Naive thymus-derived CD4-positive, alpha-beta T cell (primary cell): ENCODE measurements around the gene EYS. TPM values are rescaled to one million over a fixed set of nuclear protein-coding genes. Genes with fewer than 3 reads are reported as not detected.
"Not testable (repeated sequence)": the region's sequence is repeated elsewhere in the genome, so short reads cannot be mapped to it uniquely, and the experiment has no call there.

Experiments used
- ATAC-seq: fragments of 150-1000 bp; cut with Tn5 transposase; 2 replicates; pipeline ENCODE4 v1.10.0; 2021; ENCODE audit warnings: mild to moderate bottlenecking, moderate library complexity
- CTCF ChIA-PET: fragments of 350-600 bp; sonication (Branson Sonifier 250); formaldehyde crosslinking; loops from one replicate; lab custom pipeline; 2021; ENCODE audit warnings: antibody characterized with exemption; lab: Charles Lee
- POLR2A ChIA-PET: fragments of 350-600 bp; sonication (Branson Sonifier 250); formaldehyde crosslinking; loops from one replicate; lab custom pipeline; 2021; ENCODE audit warnings: antibody characterized with exemption, inconsistent platforms; lab: Charles Lee
- DNase-seq, 9 donors: peaks; one replicate each; pipeline versions ENCODE4 v3.0.0 to v3.0.0-alpha.2; 2020 to 2022; ENCODE audit warnings: mixed read lengths in 1 of 9
- H3K27ac ChIP-seq: one replicate; pipeline ENCODE4 v1.7.0; 2013; ENCODE audit warnings: mild to moderate bottlenecking, low read depth, low read length, moderate library complexity
- H3K27me3 ChIP-seq, 2 donors: one replicate each; pipeline ENCODE4 v1.7.0; 2013; ENCODE audit warnings: low read length in 2 of 2, mild to moderate bottlenecking in 2 of 2, moderate library complexity in 2 of 2; ENCODE audit not compliant: control insufficient read depth in 2 of 2, insufficient read depth in 2 of 2
- H3K36me3 ChIP-seq, 3 experiments: 1 replicate in 2 of 3; 2 replicates in 1 of 3; pipeline ENCODE4 v1.7.0; 2013; ENCODE audit warnings: low read length in 3 of 3, mild to moderate bottlenecking in 3 of 3, moderate library complexity in 1 of 3; ENCODE audit not compliant: insufficient read depth in 3 of 3, control insufficient read depth in 2 of 3
- H3K4me1 ChIP-seq, 2 donors: one replicate each; pipeline ENCODE4 v1.7.0; 2013; ENCODE audit warnings: low read length in 2 of 2, mild to moderate bottlenecking in 2 of 2, moderate library complexity in 1 of 2; ENCODE audit not compliant: control insufficient read depth in 2 of 2, insufficient read depth in 2 of 2
- H3K4me3 ChIP-seq: 2 replicates; pipeline ENCODE4 v1.7.0; 2013; ENCODE audit warnings: mild to moderate bottlenecking, low read length
- H3K9me3 ChIP-seq, 3 experiments: 1 replicate in 2 of 3; 2 replicates in 1 of 3; pipeline ENCODE4 v1.7.0; 2013; ENCODE audit warnings: low read length in 3 of 3; ENCODE audit not compliant: control insufficient read depth in 2 of 3
- H3K27ac Mint-ChIP-seq, 9 donors: one replicate each; pipeline ENCODE4 v1.8.0; 2020 to 2022; ENCODE audit warnings: mixed read lengths in 9 of 9, mild to moderate bottlenecking in 8 of 9, moderate library complexity in 5 of 9, inconsistent platforms in 2 of 9
- H3K27me3 Mint-ChIP-seq, 5 donors: one replicate each; pipeline ENCODE4 v1.8.0; 2021 to 2022; ENCODE audit warnings: mixed read lengths in 5 of 5, mild to moderate bottlenecking in 1 of 5
- H3K36me3 Mint-ChIP-seq, 5 donors: one replicate each; pipeline ENCODE4 v1.8.0; 2020 to 2022; ENCODE audit warnings: mixed read lengths in 5 of 5, mild to moderate bottlenecking in 3 of 5, inconsistent platforms in 1 of 5
- H3K4me1 Mint-ChIP-seq, 7 donors: one replicate each; pipeline ENCODE4 v1.8.0; 2020 to 2022; ENCODE audit warnings: mixed read lengths in 7 of 7, mild to moderate bottlenecking in 3 of 7, inconsistent platforms in 1 of 7
- H3K4me3 Mint-ChIP-seq, 10 donors: one replicate each; pipeline ENCODE4 v1.8.0; 2020 to 2022; ENCODE audit warnings: mild to moderate bottlenecking in 10 of 10, mixed read lengths in 10 of 10, moderate library complexity in 6 of 10, inconsistent platforms in 2 of 10
- H3K9me3 Mint-ChIP-seq, 11 donors: one replicate each; pipeline ENCODE4 v1.8.0; 2020 to 2022; ENCODE audit warnings: mixed read lengths in 11 of 11, mild to moderate bottlenecking in 4 of 11, inconsistent platforms in 1 of 11, moderate library complexity in 1 of 11
- intact Hi-C, 2 donors: fragments of 100-400 bp; cut with micrococcal nuclease; formaldehyde crosslinking; loops; one replicate each; pipeline ENCODE4 v1.15.1; 2023
- polyA plus RNA-seq, 2 donors: library from polyadenylated mRNA; unstranded; fragments of 300-500 nt; fragmentation: Illumina TruSeq; gene quantifications; one replicate each; pipeline ENCODE4 v1.2.3, GENCODE V29; 2021
- total RNA-seq, 6 experiments: library from RNA in 5 of 6; stranded (reverse) in 5 of 6; gene quantifications; 1 replicate in 5 of 6; 2 replicates in 1 of 6; pipeline ENCODE4 v1.2.3 and lab custom pipeline; 2021 to 2026

Gene EYS
- total and polyA plus RNA-seq, 7 experiments from 2014 or later: 0.07 to 0.21 (median 0.13) TPM; not detected in 4

GRCh38 chr6:65638047-65638831 is 68.8 kb downstream of the EYS start:
- intact Hi-C loops: no loop called here
- Mint-ChIP-seq H3K4me1 (no peaks in the 10 kb centered on the region), H3K9me3 (peaks cover 0 to 10% (median 4%) of the 10 kb centered on the region in 11 donors), H3K27me3 (no peaks in the 10 kb centered on the region), H3K4me3 (no peak overlapping the region), H3K36me3 (no peaks in the 10 kb centered on the region), H3K27ac (no peak overlapping the region)
- POLR2A ChIA-PET: no interaction called here
- Histone ChIP-seq H3K27me3 (no peaks in the 10 kb centered on the region), H3K9me3 (peaks cover 0 to 4% (median 0%) of the 10 kb centered on the region in 3 experiments), H3K4me1 (no peaks in the 10 kb centered on the region), H3K36me3 (no peaks in the 10 kb centered on the region), H3K4me3 (no peak overlapping the region), H3K27ac (no peak overlapping the region)
- no peak for ATAC-seq
- CTCF ChIA-PET: no interaction called here
- DNase-seq: no peak

GRCh38 chr6:65637289-65638046 is 69.6 kb downstream of the EYS start:
- POLR2A ChIA-PET: interaction anchor here (0.6 kb wide), 1 partner anchor 1957 kb away, joined by 3 read pairs; no protein-coding TSS in a partner anchor
- Histone ChIP-seq H3K36me3 (no peaks in the 10 kb centered on the region), H3K27ac (no peak overlapping the region), H3K27me3 (no peaks in the 10 kb centered on the region), H3K4me3 (no peak overlapping the region), H3K9me3 (no peaks in the 10 kb centered on the region), H3K4me1 (no peaks in the 10 kb centered on the region)
- no peak overlapping the region for H3K4me3 Mint-ChIP-seq
- H3K4me1 Mint-ChIP-seq: no peaks in the 10 kb centered on the region
- DNase-seq: no peak
- ATAC-seq: no peak
- H3K9me3 Mint-ChIP-seq: peaks cover 0 to 10% (median 3%) of the 10 kb centered on the region in 11 donors
- no peaks in the 10 kb centered on the region for H3K27me3 Mint-ChIP-seq
- intact Hi-C loops: no loop called here
- H3K27ac Mint-ChIP-seq: no peak overlapping the region
- no peaks in the 10 kb centered on the region for H3K36me3 Mint-ChIP-seq
- CTCF ChIA-PET: no interaction called here

GRCh38 chr6:65633501-65633900 is 73.5 kb downstream of the EYS start:
- H3K27ac Mint-ChIP-seq: no peak overlapping the region
- H3K4me1 Mint-ChIP-seq: no peaks in the 10 kb centered on the region
- H3K36me3 ChIP-seq: no peaks in the 10 kb centered on the region
- no peaks in the 10 kb centered on the region for H3K36me3 Mint-ChIP-seq
- no peaks in the 10 kb centered on the region for H3K4me1 ChIP-seq
- no peak overlapping the region for H3K4me3 Mint-ChIP-seq
- H3K4me3 ChIP-seq: no peak overlapping the region
- ATAC-seq (peak; percentile 47), DNase-seq (no peak)
- peaks cover 2 to 14% (median 4%) of the 10 kb centered on the region in 11 donors for H3K9me3 Mint-ChIP-seq
- H3K27me3 ChIP-seq: no peaks in the 10 kb centered on the region
- H3K27me3 Mint-ChIP-seq: no peaks in the 10 kb centered on the region
- H3K27ac ChIP-seq: no peak overlapping the region
- ChIA-PET POLR2A (no interaction called here), CTCF (no interaction called here)
- no peaks in the 10 kb centered on the region for H3K9me3 ChIP-seq
- intact Hi-C loops: no loop called here

- Mint-ChIP-seq H3K4me3 (no peak overlapping the region), H3K4me1 (no peaks in the 10 kb centered on the region), H3K27ac (no peak overlapping the region), H3K27me3 (no peaks in the 10 kb centered on the region), H3K9me3 (peaks cover 2 to 14% (median 9%) of the 10 kb centered on the region in 11 donors), H3K36me3 (no peaks in the 10 kb centered on the region)
- Histone ChIP-seq H3K27ac (no peak overlapping the region), H3K36me3 (no peaks in the 10 kb centered on the region), H3K4me1 (no peaks in the 10 kb centered on the region), H3K27me3 (no peaks in the 10 kb centered on the region), H3K9me3 (no peaks in the 10 kb centered on the region), H3K4me3 (no peak overlapping the region)
- intact Hi-C loops: no loop called here
- ATAC-seq: no peak
- ChIA-PET CTCF (no interaction called here), POLR2A (no interaction called here)
- DNase-seq: no peak
These were observed 75.3 kb downstream of the EYS start for GRCh38 chr6:65631711-65632110.

GRCh38 chr6:65627434-65627999 is 79.5 kb downstream of the EYS start:
- H3K27ac ChIP-seq, H3K4me1 Mint-ChIP-seq, intact Hi-C loops, H3K27me3 Mint-ChIP-seq, H3K4me3 ChIP-seq, POLR2A ChIA-PET, H3K27me3 ChIP-seq, H3K4me3 Mint-ChIP-seq, H3K36me3 Mint-ChIP-seq, ATAC-seq, H3K27ac Mint-ChIP-seq, H3K4me1 ChIP-seq, CTCF ChIA-PET, H3K36me3 ChIP-seq, H3K9me3 ChIP-seq, DNase-seq: not testable (repeated sequence)
- peaks cover 2 to 17% (median 8%) of the 10 kb centered on the region in 11 donors for H3K9me3 Mint-ChIP-seq

- POLR2A ChIA-PET: no interaction called here
- Mint-ChIP-seq H3K36me3 (no peaks in the 10 kb centered on the region), H3K4me1 (no peaks in the 10 kb centered on the region), H3K27ac (no peak overlapping the region), H3K4me3 (no peak overlapping the region), H3K9me3 (peaks cover 2 to 17% (median 8%) of the 10 kb centered on the region in 11 donors), H3K27me3 (no peaks in the 10 kb centered on the region)
- H3K4me3 ChIP-seq: no peak overlapping the region
- CTCF ChIA-PET: no interaction called here
- no peaks in the 10 kb centered on the region for H3K36me3 ChIP-seq
- H3K4me1 ChIP-seq: no peaks in the 10 kb centered on the region
- intact Hi-C loops: no loop called here
- H3K9me3 ChIP-seq: no peaks in the 10 kb centered on the region
- ATAC-seq (no peak), DNase-seq (no peak)
- no peak overlapping the region for H3K27ac ChIP-seq
- no peaks in the 10 kb centered on the region for H3K27me3 ChIP-seq
These were observed 80.0 kb downstream of the EYS start for GRCh38 chr6:65627015-65627414.
